Measurements from ENCODE around the gene VGLL3.

DNA sequence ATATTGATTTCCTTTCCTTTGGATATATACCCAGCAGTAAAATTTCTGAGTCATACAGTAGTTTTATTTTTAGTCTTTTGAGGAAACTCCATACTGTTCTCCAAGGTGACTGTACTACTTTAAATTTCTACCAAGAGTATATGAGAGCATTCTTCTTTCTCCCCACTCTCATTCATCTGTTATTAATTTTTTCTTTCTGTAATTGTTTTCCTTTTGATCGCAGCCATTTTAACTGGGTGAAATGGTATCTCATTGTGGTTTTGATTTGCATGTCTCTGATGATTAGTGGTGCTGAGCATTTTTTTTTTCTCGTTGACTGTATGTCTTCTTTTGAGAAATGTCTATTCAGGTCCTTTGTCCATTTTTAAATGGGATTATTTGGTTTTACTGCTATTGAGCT is 18.3 kb upstream of the VGLL3 start:
- TF ChIP-seq, protein P1, sequence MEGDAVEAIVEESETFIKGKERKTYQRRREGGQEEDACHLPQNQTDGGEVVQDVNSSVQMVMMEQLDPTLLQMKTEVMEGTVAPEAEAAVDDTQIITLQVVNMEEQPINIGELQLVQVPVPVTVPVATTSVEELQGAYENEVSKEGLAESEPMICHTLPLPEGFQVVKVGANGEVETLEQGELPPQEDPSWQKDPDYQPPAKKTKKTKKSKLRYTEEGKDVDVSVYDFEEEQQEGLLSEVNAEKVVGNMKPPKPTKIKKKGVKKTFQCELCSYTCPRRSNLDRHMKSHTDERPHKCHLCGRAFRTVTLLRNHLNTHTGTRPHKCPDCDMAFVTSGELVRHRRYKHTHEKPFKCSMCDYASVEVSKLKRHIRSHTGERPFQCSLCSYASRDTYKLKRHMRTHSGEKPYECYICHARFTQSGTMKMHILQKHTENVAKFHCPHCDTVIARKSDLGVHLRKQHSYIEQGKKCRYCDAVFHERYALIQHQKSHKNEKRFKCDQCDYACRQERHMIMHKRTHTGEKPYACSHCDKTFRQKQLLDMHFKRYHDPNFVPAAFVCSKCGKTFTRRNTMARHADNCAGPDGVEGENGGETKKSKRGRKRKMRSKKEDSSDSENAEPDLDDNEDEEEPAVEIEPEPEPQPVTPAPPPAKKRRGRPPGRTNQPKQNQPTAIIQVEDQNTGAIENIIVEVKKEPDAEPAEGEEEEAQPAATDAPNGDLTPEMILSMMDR (IDR thresholded peaks at IDR 0.05; ENCODE audit: borderline replicate concordance, extremely low read depth, low read length, poor library complexity, severe bottlenecking) = no peak
- no peak for TF ChIP-seq EZH2 (IDR thresholded peaks at IDR 0.05; ENCODE audit: borderline replicate concordance, low read depth, low read length, severe bottlenecking)
